GM18867 (cell line): ENCODE data around the gene CEP290.
"Not testable (repeated sequence)": the region's sequence is repeated elsewhere in the genome, so short reads cannot be mapped to it uniquely, and the experiment has no call there.

Experiments used
- ATAC-seq: cut with Tn5 transposase; IDR thresholded peaks from one replicate; pipeline ENCODE4 v1.9.1; 2021; ENCODE audit warnings: mild to moderate bottlenecking, moderate library complexity; ENCODE audit not compliant: unreplicated experiment

The CEP290 gene

DNA sequence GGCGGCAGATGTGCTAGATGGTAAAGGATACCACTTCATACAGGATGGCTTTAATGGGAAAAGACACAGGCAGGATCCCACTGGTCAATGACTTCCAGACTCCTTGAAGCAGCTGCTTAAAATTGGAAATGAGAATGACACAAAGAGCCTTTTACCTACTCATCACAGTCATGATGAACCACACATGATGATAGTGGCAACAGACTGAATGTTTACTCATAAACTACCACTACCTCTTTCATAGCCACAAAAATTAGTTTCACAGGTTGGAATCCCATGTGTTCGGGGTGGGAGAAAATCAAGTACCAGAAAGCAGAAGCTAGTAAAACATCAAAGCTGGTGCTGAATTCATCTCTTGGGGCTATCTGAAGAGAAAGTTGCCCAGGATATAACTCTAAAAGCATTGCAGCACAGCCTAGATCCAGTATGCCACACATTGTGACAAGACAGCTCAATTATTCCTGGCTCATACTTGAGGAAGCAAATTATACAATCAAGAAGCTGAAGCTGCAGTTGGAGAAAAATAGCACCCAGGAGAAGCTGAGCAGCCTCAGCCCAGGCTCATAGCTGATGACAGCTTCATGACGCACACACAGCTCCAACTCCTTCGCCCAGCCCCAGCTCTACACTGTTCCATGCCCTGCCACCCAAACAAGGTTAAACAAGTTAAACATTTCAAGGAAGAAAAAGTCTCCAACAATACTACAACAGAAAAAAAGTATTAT lies 83.7 kb downstream of the CEP290 start:
- ATAC-seq = no peak

GRCh38 chr12:88056571-88056970 lies 85.3 kb downstream of the CEP290 start:
- ATAC-seq = no peak

- ATAC-seq = peak; percentile 60
Measured at GRCh38 chr12:88052686-88053085, 89.2 kb downstream of the CEP290 start.

- ATAC-seq = no peak
Measured at GRCh38 chr12:88044035-88044434, 97.9 kb downstream of the CEP290 start.

DNA sequence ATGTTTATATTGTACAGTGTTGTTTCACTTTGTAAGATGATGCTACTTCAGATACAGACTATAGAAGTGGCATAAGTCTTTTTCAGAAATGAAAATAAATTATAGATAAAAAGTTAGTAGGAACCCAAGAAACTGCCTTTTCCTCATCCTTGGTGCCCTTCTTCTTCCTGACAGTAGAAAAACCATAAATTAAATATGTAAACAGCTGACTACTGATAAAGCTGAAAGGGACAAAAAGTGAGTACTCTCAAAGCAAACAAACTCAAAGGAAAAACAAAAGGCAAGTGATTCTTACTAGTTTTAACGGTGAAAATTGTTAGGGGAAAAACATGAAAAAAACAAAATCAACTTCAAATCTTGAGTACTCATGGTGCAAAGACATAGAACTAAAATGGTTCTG lies 104.1 kb downstream of the CEP290 start:
- no peak for ATAC-seq

GRCh38 chr12:88036353-88036965 lies 105.4 kb downstream of the CEP290 start:
- ATAC-seq = no peak

DNA sequence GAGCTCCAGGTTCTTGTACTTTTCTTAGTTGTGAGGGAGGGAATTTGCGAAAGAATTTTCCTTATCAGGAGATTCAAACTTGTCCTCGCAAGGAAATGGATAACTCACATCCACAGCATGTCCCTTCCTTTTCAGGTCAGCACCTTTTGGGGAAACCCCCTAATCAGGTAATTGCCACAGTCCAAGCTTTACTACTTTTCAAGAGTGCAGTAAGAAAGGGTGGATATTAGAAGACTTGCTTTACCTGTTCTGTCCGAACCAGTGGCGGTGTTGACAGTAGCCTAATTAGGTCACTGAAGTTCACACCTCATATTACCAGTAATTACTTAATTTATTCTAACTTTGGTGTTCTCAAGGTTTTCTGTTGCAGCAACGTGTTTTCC lies 106.0 kb downstream of the CEP290 start:
- peak; percentile 19 for ATAC-seq

GRCh38 chr12:88035271-88035906 lies 106.5 kb downstream of the CEP290 start:
- peak; percentile 99 for ATAC-seq

GRCh38 chr12:88031161-88031560 lies 110.7 kb downstream of the CEP290 start:
- not testable (repeated sequence) for ATAC-seq

DNA sequence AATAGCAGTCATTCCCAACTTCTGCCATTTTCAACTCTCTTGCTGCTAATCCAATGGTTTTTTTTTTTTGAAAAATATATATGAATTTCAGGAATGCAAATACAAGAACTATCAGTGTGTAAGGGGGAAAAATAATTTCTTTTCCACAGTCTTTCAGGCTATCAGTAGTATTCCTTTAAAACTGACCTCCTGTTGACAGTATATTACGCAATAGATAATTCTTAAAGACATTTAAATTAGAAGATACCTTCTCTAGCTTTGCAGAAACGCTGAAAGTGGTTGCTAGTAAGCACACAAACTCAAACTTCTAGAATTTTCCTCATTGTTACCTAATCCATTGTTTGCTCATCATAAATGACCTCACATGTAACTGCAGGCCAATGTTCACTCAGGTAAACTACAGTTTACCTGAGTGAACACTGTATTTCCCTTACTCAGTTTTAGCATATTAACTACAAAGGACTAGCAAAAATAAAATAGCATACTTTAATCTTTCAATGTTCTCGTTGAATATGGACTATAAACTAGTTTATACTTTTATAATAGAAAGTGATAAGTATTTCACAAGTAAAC lies 112.7 kb downstream of the CEP290 start, which contains the start of gene C12orf50:
TSS of gene C12orf50 (minus strand) at position 309 of the 573 bp plus-strand sequence. CDS start 2,439 bp downstream, outside the sequence.
- ATAC-seq = no peak

DNA sequence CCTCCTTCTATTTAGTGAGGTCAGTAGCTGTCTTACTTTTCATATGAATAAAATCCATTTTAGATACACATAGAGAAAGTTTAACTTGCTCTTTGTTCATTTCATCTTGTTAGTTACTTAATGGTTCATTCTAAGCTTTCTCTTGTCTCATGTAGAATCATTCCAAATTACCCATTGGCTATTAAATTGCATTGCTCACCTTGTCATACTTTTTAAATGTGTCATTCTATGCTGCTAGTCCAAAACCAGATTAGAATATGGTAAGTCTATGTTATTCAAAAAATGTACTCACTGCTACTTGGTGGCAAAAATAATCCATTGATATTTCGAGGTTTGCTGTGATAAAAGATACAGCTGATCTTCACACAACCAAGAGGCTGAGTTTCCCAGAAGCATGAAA lies 115.7 kb downstream of the CEP290 start:
- no peak for ATAC-seq

- no peak for ATAC-seq
Measured at GRCh38 chr12:88017964-88018363, 123.9 kb downstream of the CEP290 start.

GRCh38 chr12:88015825-88016224 lies 126.1 kb downstream of the CEP290 start:
- no peak for ATAC-seq

GRCh38 chr12:88011755-88012154 lies 130.1 kb downstream of the CEP290 start:
- no peak for ATAC-seq

- ATAC-seq = no peak
Measured at GRCh38 chr12:88006351-88006750, 135.5 kb downstream of the CEP290 start.

GRCh38 chr12:88001327-88001726 lies 140.6 kb downstream of the CEP290 start:
- ATAC-seq = no peak
